Activated naive CD4-positive, alpha-beta T cell treated with anti-CD3 and anti-CD28 coated beads, Interleukin-2, amount 50 U/mL, for 16 hours (primary cell): Measurements from ENCODE around the gene NPPC.
A peak's percentile ranks its signal among the peaks of the same experiment; 100 is the strongest.

Experiments
- DNase-seq: peaks from one replicate; pipeline ENCODE4 v3.0.0-alpha.2; 2020

Gene NPPC

DNA sequence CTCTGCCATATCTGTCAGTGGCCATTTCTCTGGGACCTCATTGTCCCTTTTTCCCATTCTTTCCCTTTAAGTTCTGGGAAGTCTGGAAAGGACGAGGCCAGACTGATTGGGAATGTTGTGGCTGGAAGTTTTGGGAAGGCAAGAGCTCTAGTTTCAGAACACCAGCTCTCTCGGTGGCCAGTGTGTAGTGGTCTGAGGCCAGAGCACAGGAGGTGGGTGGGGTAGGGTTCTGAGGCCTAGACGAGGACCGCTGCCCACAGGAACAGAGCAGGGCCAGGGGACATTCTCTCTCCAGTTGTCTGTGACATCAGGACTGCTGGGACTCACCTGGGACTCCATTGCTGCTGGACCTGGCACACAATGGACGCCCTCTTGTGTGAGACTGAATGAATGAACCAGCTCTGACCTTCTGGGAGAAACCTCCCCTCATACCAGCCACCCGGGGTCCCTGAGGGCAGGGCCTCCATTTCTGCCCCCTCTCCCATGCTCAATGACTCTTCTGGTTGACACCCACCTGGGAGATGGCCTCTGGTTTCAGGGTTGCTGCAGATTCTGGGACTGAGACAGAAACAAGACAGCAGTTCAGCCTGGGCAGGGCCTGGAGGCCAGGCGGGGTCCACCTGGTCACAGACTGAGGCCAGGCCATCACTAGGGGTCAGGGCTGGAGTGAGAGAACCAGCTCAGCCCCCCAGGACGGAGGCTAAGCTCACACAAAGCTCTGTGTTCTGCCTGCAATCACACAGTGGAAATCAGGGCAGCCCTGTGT lies 8.4 kb upstream of the NPPC start:
- DNase-seq: no peak

DNA sequence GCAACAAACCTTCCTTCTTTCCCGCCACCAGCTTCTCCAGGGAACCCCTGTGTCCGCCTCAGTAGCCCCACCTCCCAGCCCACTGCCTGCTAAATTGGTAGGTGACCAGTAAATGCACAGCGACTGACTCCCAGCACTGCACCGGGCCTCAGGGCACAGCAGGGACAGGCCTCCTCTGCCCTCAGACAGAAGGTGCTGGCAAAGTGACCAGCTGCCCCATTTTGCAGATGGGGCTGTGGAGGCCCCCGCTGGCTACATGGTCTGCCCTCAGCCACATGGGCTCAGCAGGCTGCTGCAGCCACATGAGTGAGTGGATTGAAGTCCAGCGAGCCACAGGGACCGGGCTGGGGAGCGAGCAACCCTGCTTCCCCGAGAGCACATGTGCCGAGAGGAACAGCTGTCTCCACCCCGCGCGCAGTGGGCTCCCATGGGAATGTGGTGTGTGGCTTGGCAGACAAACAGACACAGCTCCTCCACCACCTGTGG lies 7.8 kb upstream of the NPPC start:
- no peak for DNase-seq

GRCh38 chr2:231932985-231933915 lies 7.1 kb upstream of the NPPC start:
- DNase-seq: no peak

DNA sequence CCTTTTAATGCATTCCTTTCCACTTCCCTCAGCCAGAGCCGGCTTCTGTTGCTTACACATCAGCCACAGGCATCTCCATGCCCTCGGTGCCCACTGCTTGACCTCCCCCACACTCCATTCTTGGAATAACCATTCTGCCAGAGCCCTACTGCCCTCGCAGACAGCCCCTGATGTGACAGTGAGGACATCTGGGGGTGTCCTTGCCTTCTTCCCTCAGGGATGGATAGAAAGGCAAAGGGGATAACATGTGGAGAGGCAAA lies 6.4 kb upstream of the NPPC start:
- DNase-seq: no peak

DNA sequence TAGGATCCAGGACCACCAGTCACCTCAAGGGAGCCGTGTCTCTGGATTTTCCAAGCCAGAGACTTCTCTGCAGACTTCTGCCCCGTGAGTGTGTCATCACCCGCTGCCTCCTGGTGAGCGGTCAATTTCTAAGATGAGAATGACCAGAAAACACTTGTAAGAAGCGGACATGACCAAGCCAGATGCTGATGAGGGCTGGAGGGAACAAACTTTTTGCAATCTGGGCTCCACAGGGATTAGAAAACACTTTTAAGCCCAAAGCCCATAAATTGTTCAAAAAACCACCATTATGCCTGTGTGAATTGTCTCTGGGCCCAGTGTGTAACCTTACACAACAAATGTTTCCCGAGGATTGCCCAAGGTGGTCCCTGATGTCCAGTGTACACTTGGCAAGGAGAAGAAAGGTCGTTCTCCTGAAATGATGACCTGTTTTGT lies 5.3 kb upstream of the NPPC start:
- no peak for DNase-seq

- DNase-seq: no peak
These were observed 4.5 kb upstream of the NPPC start for GRCh38 chr2:231930593-231931281.

DNA sequence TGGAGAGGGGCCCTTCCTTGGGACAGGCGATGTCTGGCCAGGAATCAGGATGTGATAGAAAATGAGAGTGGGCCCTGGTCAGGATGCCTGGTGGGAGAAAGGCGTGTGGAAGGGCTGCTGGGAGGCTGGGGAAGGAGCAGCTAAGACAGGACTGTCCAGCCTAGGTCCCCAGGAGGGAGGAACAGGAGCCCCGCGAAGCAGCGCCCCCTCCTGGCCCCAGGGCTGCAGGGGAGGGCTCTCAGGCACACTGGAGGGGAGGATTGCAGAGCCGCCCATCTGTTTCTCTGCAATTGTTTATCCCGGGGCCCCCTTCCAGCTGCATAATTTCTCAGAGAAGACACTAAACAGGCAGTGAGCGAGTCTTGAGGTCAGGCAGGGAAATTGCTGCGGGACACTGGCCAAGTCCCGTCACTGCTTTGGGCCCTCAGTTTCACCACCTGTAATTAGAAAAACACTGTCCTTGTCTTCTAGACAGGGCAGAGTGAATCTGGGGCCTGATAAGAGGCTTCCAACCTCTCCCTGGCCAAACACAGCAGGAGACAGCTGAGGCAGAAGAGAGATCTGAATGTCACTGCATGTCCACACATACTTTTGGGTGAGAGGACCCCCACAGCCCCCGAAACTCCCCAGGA lies 3.9 kb upstream of the NPPC start:
- DNase-seq: no peak

- DNase-seq: no peak
These were observed 2.9 kb upstream of the NPPC start for GRCh38 chr2:231928901-231929725.

- no peak for DNase-seq
These were observed 2.3 kb upstream of the NPPC start for GRCh38 chr2:231928481-231928880.

GRCh38 chr2:231927566-231927890 lies 1.3 kb upstream of the NPPC start:
- no peak for DNase-seq

DNA sequence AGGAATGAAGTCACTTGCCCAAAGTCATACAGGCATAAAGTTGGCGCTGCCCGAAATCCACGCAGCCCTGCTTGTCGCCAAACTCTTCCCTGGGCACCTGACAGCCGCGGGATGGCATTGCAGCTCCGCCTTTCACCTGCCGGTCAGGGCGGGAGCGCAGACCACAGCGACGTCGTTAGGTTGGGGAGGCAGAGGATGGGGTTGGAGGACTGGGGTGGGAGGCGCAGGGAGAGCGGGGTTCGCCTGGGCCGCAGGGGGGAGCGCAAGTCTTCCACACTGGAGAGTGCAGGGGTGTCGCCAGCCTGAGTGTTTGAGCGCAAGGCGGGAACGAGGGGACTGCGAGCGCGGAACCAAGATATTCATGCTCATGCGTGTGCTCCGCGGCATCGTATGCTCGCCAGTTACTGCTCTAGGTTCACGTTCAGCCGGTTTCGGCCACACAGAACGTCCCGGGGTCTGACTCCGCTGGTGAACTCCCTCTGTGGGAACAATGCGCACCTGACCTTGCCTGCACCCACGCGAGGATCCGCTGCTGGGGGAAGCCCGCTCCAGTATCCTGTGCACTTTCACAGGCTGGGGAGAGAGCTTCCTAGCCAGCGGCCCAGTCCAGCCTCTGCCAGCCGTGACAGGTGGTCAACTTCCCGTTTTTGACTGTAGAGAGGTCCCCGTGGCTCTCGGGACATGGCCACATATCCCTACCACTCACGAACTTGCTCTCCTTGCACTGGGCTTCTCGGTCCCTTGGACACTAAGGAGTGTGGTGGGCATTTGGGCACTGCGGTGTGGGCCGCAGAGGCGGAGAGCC lies 767 bp upstream of the NPPC start:
- peak; percentile 34 for DNase-seq

GRCh38 chr2:231925303-231926179 lies 655 bp downstream of the NPPC start:
- DNase-seq: peak; percentile 77

- no peak for DNase-seq
These were observed 1.3 kb downstream of the NPPC start for GRCh38 chr2:231924889-231925275.

- DNase-seq: no peak
These were observed 2.0 kb downstream of the NPPC start for GRCh38 chr2:231923951-231924888.

DNA sequence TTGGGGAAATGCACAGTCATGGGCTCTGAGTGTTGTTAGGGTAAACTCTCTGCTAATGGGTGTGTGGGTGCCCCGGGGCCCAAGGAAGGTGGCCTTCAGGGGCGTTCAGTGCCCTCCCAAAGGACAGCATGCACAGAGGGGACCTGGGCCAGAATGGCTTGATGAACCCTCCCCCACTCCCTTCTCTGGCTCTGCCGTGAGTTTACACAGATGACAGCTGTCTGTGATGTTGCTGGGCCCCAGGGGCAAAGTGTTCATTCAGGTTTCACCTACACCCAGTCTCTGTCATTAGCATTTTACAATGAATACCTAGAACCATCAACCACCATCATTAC lies 3.2 kb downstream of the NPPC start:
- DNase-seq: no peak

GRCh38 chr2:231922311-231923009 lies 3.7 kb downstream of the NPPC start:
- no peak for DNase-seq

DNA sequence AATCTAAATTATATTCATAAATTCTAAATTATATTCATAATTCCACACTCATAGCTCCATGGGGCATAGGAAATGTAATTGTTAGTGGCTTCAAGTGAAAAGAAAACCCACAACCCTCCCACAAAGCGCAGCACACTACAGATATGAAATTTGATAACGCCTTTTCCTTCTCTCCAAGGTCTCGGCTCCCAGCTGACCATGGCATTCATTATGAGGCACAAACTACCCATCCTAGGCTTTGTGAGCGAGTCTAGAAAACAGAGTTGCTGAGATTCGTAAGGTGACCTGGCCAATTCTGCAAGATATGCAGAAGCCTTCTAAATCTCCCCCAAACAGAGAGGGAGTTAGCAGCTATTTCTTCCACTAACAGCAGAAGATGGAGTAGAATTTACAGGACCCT lies 5.4 kb downstream of the NPPC start:
- no peak for DNase-seq

- no peak for DNase-seq
These were observed 5.8 kb downstream of the NPPC start for GRCh38 chr2:231920366-231920765.
